Measurements from ENCODE around the gene OPCML.

Gene OPCML

GRCh38 chr11:132779497-132779896, 752.8 kb downstream of the OPCML start:
- no peaks in the 10 kb centered on the region for H3K79me2 ChIP-seq (ENCODE audit: insufficient read depth, low read length)
- no peaks in the 10 kb centered on the region for H4K20me1 ChIP-seq (ENCODE audit: insufficient read depth, low read length, poor library complexity, severe bottlenecking)
- no peaks in the 10 kb centered on the region for H3F3A ChIP-seq (ENCODE audit: low read depth)
- H3K9me3 ChIP-seq (ENCODE audit: insufficient read depth, low read depth, low read length), result no peaks in the 10 kb centered on the region; the same call in 1 of the 2 replicates
- H2AFZ ChIP-seq (ENCODE audit: low read length), result no peak overlapping the region
- H3K9ac ChIP-seq (ENCODE audit: low read depth, low read length, poor library complexity, severe bottlenecking), result no peak overlapping the region
- H3K36me3 ChIP-seq (ENCODE audit: insufficient read depth, low read length), result no peaks in the 10 kb centered on the region
- no peaks in the 10 kb centered on the region for H3K9me2 ChIP-seq (replicated peaks; ENCODE audit: low read depth, low read length)
- no peak for TF ChIP-seq CTCF (conservative IDR thresholded peaks at IDR 0.05; ENCODE audit: low read length)
- no peak for TF ChIP-seq EZH2phosphoT487 (IDR thresholded peaks at IDR 0.05; ENCODE audit: borderline replicate concordance)
- no peak overlapping the region for H3K4me3 ChIP-seq (ENCODE audit: low read length, poor library complexity, severe bottlenecking)
- no peaks in the 10 kb centered on the region for H3K27me3 ChIP-seq (ENCODE audit: insufficient read depth, low read length, poor library complexity, severe bottlenecking)
- H3K4me2 ChIP-seq (ENCODE audit: low read depth, low read length, poor library complexity, severe bottlenecking), result no peak overlapping the region
- no peaks in the 10 kb centered on the region for H3K4me1 ChIP-seq (ENCODE audit: insufficient read depth, low read length, poor library complexity, severe bottlenecking)

- H3K79me2 ChIP-seq (ENCODE audit: insufficient read depth, low read length), result no peaks in the 10 kb centered on the region
- H3F3A ChIP-seq (ENCODE audit: low read depth), result no peaks in the 10 kb centered on the region
- H3K9ac ChIP-seq (ENCODE audit: low read depth, low read length, poor library complexity, severe bottlenecking), result no peak overlapping the region
- H3K4me2 ChIP-seq (ENCODE audit: low read depth, low read length, poor library complexity, severe bottlenecking), result no peak overlapping the region
- H3K4me3 ChIP-seq (ENCODE audit: low read length, poor library complexity, severe bottlenecking), result no peak overlapping the region
- H2AFZ ChIP-seq (ENCODE audit: low read length), result no peak overlapping the region
- H3K9me3 ChIP-seq (ENCODE audit: insufficient read depth, low read depth, low read length), result no peaks in the 10 kb centered on the region; the same call in 1 of the 2 replicates
- no peaks in the 10 kb centered on the region for H3K36me3 ChIP-seq (ENCODE audit: insufficient read depth, low read length)
- H3K27me3 ChIP-seq (ENCODE audit: insufficient read depth, low read length, poor library complexity, severe bottlenecking), result no peaks in the 10 kb centered on the region
- H3K9me2 ChIP-seq (replicated peaks; ENCODE audit: low read depth, low read length), result no peaks in the 10 kb centered on the region
- H3K4me1 ChIP-seq (ENCODE audit: insufficient read depth, low read length, poor library complexity, severe bottlenecking), result no peaks in the 10 kb centered on the region
- TF ChIP-seq CTCF (conservative IDR thresholded peaks at IDR 0.05; ENCODE audit: low read length) (no peak), EZH2phosphoT487 (IDR thresholded peaks at IDR 0.05; ENCODE audit: borderline replicate concordance) (no peak)
- no peaks in the 10 kb centered on the region for H4K20me1 ChIP-seq (ENCODE audit: insufficient read depth, low read length, poor library complexity, severe bottlenecking)
Observed at GRCh38 chr11:132777067-132777975, 755.0 kb downstream of the OPCML start.

GRCh38 chr11:132773751-132774150, 758.5 kb downstream of the OPCML start:
- Histone ChIP-seq H3K9ac (ENCODE audit: low read depth, low read length, poor library complexity, severe bottlenecking) (no peak overlapping the region), H3K27me3 (ENCODE audit: insufficient read depth, low read length, poor library complexity, severe bottlenecking) (no peaks in the 10 kb centered on the region), H3K4me1 (ENCODE audit: insufficient read depth, low read length, poor library complexity, severe bottlenecking) (no peaks in the 10 kb centered on the region), H3K4me3 (ENCODE audit: low read length, poor library complexity, severe bottlenecking) (no peak overlapping the region), H3F3A (ENCODE audit: low read depth) (no peaks in the 10 kb centered on the region), H4K20me1 (ENCODE audit: insufficient read depth, low read length, poor library complexity, severe bottlenecking) (no peaks in the 10 kb centered on the region), H3K36me3 (ENCODE audit: insufficient read depth, low read length) (no peaks in the 10 kb centered on the region), H3K4me2 (ENCODE audit: low read depth, low read length, poor library complexity, severe bottlenecking) (no peak overlapping the region), H3K79me2 (ENCODE audit: insufficient read depth, low read length) (no peaks in the 10 kb centered on the region), H3K9me3 (ENCODE audit: insufficient read depth, low read depth, low read length) (no peaks in the 10 kb centered on the region; the same call in 1 of the 2 replicates), H2AFZ (ENCODE audit: low read length) (no peak overlapping the region), H3K9me2 (replicated peaks; ENCODE audit: low read depth, low read length) (no peaks in the 10 kb centered on the region)
- no peak for TF ChIP-seq CTCF (conservative IDR thresholded peaks at IDR 0.05; ENCODE audit: low read length)
- no peak for TF ChIP-seq EZH2phosphoT487 (IDR thresholded peaks at IDR 0.05; ENCODE audit: borderline replicate concordance)
